Activated CD8-positive, alpha-beta memory T cell treated with anti-CD3 and anti-CD28 coated beads for 1 hour (primary cell): Measurements from ENCODE around the gene KHDC3L.

Experiments used
- DNase-seq, 2 donors: peaks; one replicate each; pipeline ENCODE4 v3.0.0-alpha.2; 2020; ENCODE audit warnings: low read depth in 1 of 2; ENCODE audit errors: extremely low read depth in 1 of 2

Gene KHDC3L

GRCh38 chr6:73362358-73362757 lies at the start of gene KHDC3L:
KHDC3L (plus strand) TSS chr6:73362658; CDS start chr6:73362730, 72 bp downstream.
- no peak for DNase-seq

- no peak for DNase-seq
Observed at GRCh38 chr6:73314577-73315492, 47.6 kb upstream of the KHDC3L start.

GRCh38 chr6:73323323-73323722 lies 39.1 kb upstream of the KHDC3L start:
- no peak for DNase-seq

- no peak for DNase-seq
Observed at GRCh38 chr6:73325656-73326055, 36.8 kb upstream of the KHDC3L start.

DNA sequence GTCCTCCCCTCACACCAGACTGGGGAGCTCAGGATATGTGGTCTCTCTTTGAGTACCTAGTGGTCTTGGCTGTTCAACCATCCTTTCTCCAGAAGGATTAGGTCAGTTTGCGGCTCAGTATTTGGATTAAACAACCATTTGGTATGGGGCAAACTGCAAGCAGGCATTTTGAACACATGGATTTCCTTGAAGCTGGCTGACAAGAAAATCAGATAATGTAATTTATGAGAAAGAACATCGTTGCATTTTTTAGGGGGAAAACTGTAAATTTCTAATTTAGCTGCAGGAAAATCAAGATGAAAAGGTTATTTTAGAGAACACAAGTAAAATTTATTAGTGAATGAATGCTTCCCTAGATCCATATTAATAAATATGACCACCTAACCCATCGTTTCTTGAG lies 33.7 kb upstream of the KHDC3L start:
- no peak for DNase-seq

DNA sequence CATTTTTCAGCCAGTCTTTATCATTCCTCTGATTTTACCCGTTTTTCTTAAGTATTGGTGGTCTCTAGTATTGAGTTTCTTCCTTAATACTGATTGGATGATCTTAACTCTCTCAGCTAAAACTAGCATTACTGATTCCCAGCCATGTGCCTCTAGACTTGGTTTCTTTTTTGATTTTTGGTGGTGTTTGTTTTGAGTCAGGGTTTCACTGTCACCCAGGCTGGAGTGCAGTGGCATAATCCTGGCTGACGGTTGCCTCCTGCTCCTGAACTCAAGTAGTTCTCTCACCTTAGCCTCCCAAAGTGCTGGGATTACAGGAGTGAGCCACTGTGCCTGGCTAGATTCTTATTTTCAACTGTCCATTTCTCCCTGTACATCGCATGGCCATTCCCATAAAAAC lies 33.3 kb upstream of the KHDC3L start:
- DNase-seq, result no peak

- DNase-seq, result no peak
Observed at GRCh38 chr6:73339340-73339739, 23.1 kb upstream of the KHDC3L start.

DNA sequence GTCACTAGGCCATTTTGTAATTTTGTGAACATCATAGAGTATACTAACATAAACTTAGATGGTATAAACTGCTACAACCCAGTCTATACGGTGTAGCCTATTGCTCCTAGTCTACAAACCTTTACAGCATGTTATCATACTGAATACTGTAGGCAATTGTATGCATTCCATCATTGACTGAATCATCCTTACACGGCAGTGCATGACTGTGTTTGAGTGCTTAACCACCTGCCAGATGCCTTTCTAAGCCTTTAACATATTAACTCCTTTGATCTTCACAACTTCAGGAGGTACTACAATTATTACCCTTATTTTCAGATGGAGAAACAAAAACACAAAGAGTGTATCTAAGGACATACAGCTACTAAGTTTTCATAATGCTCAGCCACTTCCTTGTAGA lies 22.4 kb upstream of the KHDC3L start:
- no peak for DNase-seq

DNA sequence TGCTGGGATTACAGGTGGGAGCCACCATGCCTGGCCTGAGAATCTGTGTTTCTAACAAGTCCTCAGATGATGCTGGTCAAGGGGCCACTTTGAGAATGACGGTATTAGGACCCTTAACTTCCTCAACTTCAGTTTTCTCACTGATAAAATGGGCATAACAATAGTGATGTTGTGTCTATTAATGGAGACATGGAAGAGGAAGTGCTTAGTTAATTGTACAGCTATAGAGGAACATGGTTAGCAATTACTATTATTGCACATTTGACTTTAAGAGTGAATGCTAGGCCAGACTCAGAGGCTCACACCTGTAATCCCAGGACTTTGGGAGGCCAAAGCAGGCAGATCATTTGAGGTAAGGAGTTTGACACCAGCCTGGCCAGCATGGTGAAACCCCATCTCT lies 21.1 kb upstream of the KHDC3L start:
- DNase-seq, result no peak

DNA sequence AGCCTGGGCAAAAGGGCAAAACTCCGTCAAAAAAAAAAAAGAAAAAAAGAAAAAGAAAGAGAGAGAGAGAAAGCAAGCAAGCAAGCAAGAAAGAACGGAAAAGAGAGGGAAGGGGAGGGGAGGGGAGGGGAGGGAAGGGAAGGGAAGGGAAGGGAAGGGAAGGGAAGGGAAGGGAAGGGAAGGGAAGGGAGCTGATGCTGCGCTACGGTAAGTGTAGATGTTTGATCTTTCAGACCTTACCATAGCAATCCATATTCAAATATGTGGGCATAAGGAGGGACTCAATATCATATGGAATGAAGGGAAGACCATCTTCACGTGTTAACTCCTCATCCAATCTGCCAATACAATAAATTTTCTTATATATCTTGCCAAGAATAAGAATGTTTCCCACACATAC lies 20.3 kb upstream of the KHDC3L start:
- no peak for DNase-seq

GRCh38 chr6:73343164-73343563 lies 19.3 kb upstream of the KHDC3L start:
- DNase-seq, result no peak

DNA sequence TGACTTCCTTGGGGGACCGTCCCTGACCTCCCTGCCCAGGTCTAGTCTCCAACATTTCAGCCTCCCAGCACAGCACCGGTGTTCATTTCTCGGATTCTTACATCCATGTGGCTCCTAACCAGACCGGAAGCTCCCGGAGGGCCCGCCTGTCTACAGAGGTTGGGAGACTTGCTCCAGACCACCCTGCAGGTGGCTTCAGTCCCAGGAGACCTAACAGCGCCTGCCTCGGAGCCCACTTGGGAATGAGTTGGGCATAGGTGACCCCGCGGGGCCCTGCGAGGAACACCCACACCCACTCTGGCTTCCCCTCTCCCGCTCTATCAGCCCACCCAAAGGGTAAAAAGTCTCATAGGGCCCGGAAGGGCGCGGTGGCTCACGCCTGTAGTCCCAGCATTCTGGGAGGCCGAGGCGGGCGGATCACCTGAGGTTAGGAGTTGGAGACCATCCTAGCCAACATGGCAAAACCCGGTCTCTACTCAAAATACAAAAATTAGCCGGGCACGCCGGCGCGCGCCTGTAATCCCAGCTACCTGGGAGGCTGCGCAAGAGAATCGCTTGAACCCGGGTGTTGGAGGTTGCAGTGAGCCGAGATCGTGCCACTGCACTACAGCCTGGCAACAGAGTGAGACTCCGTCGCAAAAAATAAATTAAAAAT lies 13.8 kb upstream of the KHDC3L start:
- no peak for DNase-seq

GRCh38 chr6:73349311-73349710 lies 13.1 kb upstream of the KHDC3L start:
- DNase-seq, result no peak

DNA sequence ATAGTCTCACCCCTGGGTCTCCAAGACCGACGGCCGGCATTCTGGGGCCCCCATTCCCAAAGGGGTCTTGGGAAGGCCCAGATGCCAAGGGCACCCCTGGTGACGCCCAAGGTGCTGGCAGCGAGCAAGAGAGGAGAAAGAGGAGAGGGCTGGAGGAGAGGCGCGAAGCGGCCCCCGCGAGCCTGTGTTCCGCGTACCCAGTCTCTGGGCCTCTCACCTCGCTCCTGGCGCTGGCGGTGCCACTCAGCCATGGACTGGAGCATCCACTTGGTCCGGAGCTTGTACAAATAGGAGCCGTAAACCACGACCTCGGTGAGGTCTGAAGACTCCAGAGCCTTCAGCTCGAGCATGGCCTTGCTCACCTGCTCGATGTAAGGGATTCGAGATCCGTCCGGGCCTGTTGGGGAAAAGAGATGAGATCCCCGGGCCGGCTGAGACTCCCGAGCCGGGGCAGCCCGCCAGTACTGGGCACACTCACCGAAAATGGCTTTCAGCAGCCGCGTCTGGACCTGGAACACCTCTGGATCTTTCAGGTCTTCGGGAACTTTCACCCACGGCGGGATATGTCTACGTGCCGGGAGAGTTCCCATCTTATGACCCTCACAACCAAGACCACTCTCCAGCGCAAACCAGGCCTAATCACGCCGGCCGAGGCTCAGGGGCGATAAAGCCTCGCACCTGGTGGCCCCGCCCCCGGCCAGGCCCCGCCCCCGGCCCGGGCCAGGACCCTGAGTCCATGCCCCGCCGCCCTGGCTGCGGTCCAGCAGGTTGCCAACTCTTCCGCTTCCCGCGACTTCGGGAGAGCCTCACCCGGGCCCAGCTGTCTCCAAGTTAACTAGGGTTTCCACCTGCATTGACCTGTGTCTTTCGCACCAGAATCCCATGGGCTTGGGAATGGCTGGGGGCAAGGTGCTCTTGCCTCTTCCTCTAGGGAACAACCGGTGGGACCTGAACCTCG lies 8.5 kb upstream of the KHDC3L start, which contains the start of gene DPPA5:
Gene DPPA5 (minus strand): TSS at position 641 of the 958 bp plus-strand sequence. CDS start 51 bp downstream, at position 590.
- DNase-seq, result no peak

GRCh38 chr6:73362869-73363536 lies 545 bp downstream of the KHDC3L start:
- DNase-seq, result no peak

GRCh38 chr6:73363537-73363875 lies 1.0 kb downstream of the KHDC3L start:
- DNase-seq, result no peak

GRCh38 chr6:73364121-73364520 lies 1.7 kb downstream of the KHDC3L start:
- no peak for DNase-seq

DNA sequence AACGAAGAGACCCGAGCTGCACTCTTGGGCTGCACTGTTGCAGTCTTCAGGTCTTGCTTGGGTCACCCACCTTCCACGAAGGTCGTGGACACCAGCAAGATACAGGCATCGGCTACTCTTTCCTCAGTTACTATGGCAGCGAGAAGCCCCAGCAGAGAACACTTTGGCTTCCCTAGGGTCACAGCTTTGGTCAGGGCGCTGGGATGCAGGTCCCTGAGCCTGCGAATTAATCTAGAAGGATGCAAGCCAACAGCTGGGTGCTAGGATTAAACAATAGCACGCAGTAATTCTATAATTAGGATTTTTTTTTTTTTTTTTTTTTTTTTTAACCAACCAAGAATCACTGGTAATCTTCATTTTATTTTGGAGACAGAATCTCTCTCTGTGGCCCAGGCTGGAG lies 2.1 kb downstream of the KHDC3L start:
- DNase-seq, result no peak

GRCh38 chr6:73367761-73368355 lies 5.4 kb downstream of the KHDC3L start:
- no peak for DNase-seq

DNA sequence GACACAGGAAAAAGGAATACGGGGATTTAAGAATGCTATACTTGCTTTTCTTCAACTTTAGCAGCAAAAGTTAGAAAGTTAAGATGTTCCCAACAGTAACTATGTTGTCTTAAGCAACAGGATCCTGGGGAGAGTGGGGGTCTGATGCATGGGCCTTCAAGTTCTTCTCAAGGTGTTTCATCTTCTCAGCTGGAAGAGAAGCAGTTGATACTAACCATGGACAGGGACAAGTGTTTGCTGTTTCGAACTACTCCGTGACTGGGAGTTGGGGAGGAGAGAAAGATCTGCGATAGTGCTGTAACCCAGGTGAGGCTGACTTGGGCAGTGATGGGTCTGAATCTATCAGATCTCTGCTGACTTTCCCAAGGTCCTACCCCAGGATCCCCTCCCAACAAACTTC lies 6.2 kb downstream of the KHDC3L start:
- DNase-seq, result no peak
